Natural killer cell (primary cell): ENCODE results near the gene N4BP2. TPM values are rescaled to one million over a fixed set of nuclear protein-coding genes. Genes with fewer than 3 reads are reported as not detected.

Experiments
- ATAC-seq, 3 donors: fragments of 150-1000 bp in 2 of 3; fragments of 200-7000 bp in 1 of 3; cut with Tn5 transposase; 1 replicate in 1 of 3; 2 replicates in 2 of 3; pipeline ENCODE4 v1.10.0; 2021; ENCODE audit warnings: mild to moderate bottlenecking in 2 of 3, moderate library complexity in 2 of 3
- DNase-seq, 2 donors: peaks; one replicate each; pipeline versions ENCODE4 v3.0.0 to v3.0.0-alpha.2; 2013 to 2021; ENCODE audit warnings: mixed read lengths in 1 of 2
- H3K27ac ChIP-seq: one replicate; pipeline ENCODE4 v1.5.1; 2013; ENCODE audit warnings: mild to moderate bottlenecking, low read length
- H3K27me3 ChIP-seq: one replicate; pipeline ENCODE4 v1.6.1; 2013; ENCODE audit warnings: low read length; ENCODE audit not compliant: control insufficient read depth, insufficient read depth
- H3K36me3 ChIP-seq: one replicate; pipeline ENCODE4 v1.6.1; 2013; ENCODE audit warnings: low read length; ENCODE audit not compliant: control insufficient read depth, insufficient read depth
- H3K4me1 ChIP-seq: one replicate; pipeline ENCODE4 v1.6.1; 2013; ENCODE audit warnings: low read length; ENCODE audit not compliant: control insufficient read depth, insufficient read depth
- H3K4me3 ChIP-seq: one replicate; pipeline ENCODE4 v1.5.1; 2013; ENCODE audit warnings: low read length
- H3K9me3 ChIP-seq: one replicate; pipeline ENCODE4 v1.6.1; 2013; ENCODE audit warnings: low read length; ENCODE audit not compliant: control insufficient read depth, insufficient read depth
- H3K27ac Mint-ChIP-seq, 2 donors: one replicate each; pipeline ENCODE4 v1.8.0; 2022; ENCODE audit warnings: mild to moderate bottlenecking in 2 of 2, mixed read lengths in 2 of 2, moderate library complexity in 1 of 2
- H3K27me3 Mint-ChIP-seq, 2 donors: one replicate each; pipeline ENCODE4 v1.8.0; 2022; ENCODE audit warnings: low read depth in 2 of 2, mixed read lengths in 2 of 2
- H3K36me3 Mint-ChIP-seq: one replicate; pipeline ENCODE4 v1.8.0; 2022; ENCODE audit warnings: mixed read lengths
- H3K4me1 Mint-ChIP-seq, 2 donors: one replicate each; pipeline ENCODE4 v1.8.0; 2022; ENCODE audit warnings: mixed read lengths in 2 of 2
- H3K4me3 Mint-ChIP-seq: one replicate; pipeline ENCODE4 v1.8.0; 2022; ENCODE audit warnings: mild to moderate bottlenecking, moderate library complexity, mixed read lengths
- H3K9me3 Mint-ChIP-seq, 2 donors: one replicate each; pipeline ENCODE4 v1.8.0; 2022; ENCODE audit warnings: mixed read lengths in 2 of 2
- WGBS: methylation state at CpG from one replicate; pipeline ENCODE4 v1.1.7; 2013; ENCODE audit warnings: missing lambda C conversion rate; ENCODE audit not compliant: insufficient coverage; 5-methylcytosine and 5-hydroxymethylcytosine counted together
- intact Hi-C: fragments of 100-400 bp; cut with micrococcal nuclease; formaldehyde crosslinking; loops from one replicate; pipeline ENCODE4 v1.14.2; 2022
- total RNA-seq, 4 donors: library from RNA; stranded (reverse); fragments of 120-200 nt in 1 of 4; gene quantifications; one replicate each; pipeline versions ENCODE4 v1.2.3 to v1.2.4, GENCODE V29; 2013 to 2022
- TF ChIP-seq, protein P1 (sequence below): fragments of 200-600 bp; IDR thresholded peaks from one replicate; pipeline ENCODE4 v1.8.0; 2022; ENCODE audit warnings: antibody characterized with exemption

The N4BP2 gene
- total RNA-seq, 3 donors from 2014 or later (not counting 1 experiment from before 2014, with no cell fraction given), result 16.4 to 22.4 (median 17.5) TPM

- TF ChIP-seq, protein P1, sequence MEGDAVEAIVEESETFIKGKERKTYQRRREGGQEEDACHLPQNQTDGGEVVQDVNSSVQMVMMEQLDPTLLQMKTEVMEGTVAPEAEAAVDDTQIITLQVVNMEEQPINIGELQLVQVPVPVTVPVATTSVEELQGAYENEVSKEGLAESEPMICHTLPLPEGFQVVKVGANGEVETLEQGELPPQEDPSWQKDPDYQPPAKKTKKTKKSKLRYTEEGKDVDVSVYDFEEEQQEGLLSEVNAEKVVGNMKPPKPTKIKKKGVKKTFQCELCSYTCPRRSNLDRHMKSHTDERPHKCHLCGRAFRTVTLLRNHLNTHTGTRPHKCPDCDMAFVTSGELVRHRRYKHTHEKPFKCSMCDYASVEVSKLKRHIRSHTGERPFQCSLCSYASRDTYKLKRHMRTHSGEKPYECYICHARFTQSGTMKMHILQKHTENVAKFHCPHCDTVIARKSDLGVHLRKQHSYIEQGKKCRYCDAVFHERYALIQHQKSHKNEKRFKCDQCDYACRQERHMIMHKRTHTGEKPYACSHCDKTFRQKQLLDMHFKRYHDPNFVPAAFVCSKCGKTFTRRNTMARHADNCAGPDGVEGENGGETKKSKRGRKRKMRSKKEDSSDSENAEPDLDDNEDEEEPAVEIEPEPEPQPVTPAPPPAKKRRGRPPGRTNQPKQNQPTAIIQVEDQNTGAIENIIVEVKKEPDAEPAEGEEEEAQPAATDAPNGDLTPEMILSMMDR, result no peak
- WGBS, result 93% methylated on average over 1 of the region's 3 CpGs
- ATAC-seq (no peak), DNase-seq (no peak)
- H3K9me3 Mint-ChIP-seq, result no peaks in the 10 kb centered on the region
- H3K4me1 ChIP-seq, result peaks cover 3% of the 10 kb centered on the region
- H3K9me3 ChIP-seq, result no peaks in the 10 kb centered on the region
- H3K4me3 ChIP-seq, result no peak overlapping the region
- peaks cover 0 to 7% of the 10 kb centered on the region in 2 donors for H3K4me1 Mint-ChIP-seq
- peaks cover 2% of the 10 kb centered on the region for H3K36me3 ChIP-seq
- H3K36me3 Mint-ChIP-seq, result no peaks in the 10 kb centered on the region
- no peak overlapping the region for H3K4me3 Mint-ChIP-seq
- no peaks in the 10 kb centered on the region for H3K27me3 Mint-ChIP-seq
- no peak overlapping the region for H3K27ac Mint-ChIP-seq
- no peak overlapping the region for H3K27ac ChIP-seq
- intact Hi-C loops, result loop anchor here (1.0 to 5.0 kb wide), 4 partner anchors 51 to 174 kb away; no protein-coding TSS in a partner anchor
- no peaks in the 10 kb centered on the region for H3K27me3 ChIP-seq
Measured at GRCh38 chr4:40150932-40151331, 94.3 kb downstream of the N4BP2 start.

DNA sequence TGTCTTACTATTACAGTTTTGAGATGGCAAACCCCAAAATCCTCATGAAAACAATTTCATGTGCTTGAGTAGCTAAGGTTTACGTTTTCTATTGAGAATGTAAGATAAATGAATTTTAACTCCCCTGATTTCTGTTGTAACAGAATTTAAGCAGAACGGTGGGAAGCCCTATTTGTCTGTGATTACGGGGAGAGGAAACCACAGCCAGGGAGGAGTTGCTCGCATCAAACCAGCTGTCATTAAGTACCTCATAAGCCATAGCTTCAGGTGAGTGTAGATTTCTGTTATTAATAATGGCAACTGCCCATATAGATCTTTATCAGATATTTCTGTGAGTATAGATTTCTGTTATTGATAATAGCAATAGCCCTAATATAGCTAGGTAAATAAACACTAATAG, 96.0 kb downstream of the N4BP2 start:
- Mint-ChIP-seq H3K36me3 (no peaks in the 10 kb centered on the region), H3K27me3 (no peaks in the 10 kb centered on the region), H3K9me3 (no peaks in the 10 kb centered on the region), H3K4me3 (no peak overlapping the region), H3K4me1 (peaks cover 0 to 7% of the 10 kb centered on the region in 2 donors), H3K27ac (no peak overlapping the region)
- DNase-seq (peak in 1 of 2 donors; percentile 70), ATAC-seq (no peak)
- intact Hi-C loops, result loop anchor here (5.0 kb wide), 1 partner anchor 50 kb away; no protein-coding TSS in a partner anchor
- H3K36me3 ChIP-seq, result no peaks in the 10 kb centered on the region
- no peak overlapping the region for H3K27ac ChIP-seq
- TF ChIP-seq, protein P1, result no peak
- 13% methylated on average over 4 of the region's 4 CpGs for WGBS
- no peaks in the 10 kb centered on the region for H3K27me3 ChIP-seq
- H3K9me3 ChIP-seq, result no peaks in the 10 kb centered on the region
- no peak overlapping the region for H3K4me3 ChIP-seq
- H3K4me1 ChIP-seq, result peaks cover 3% of the 10 kb centered on the region

- no peak overlapping the region for H3K4me3 Mint-ChIP-seq
- ATAC-seq (no peak), DNase-seq (no peak)
- H3K27ac Mint-ChIP-seq, result no peak overlapping the region
- H3K36me3 Mint-ChIP-seq, result peaks cover 3% of the 10 kb centered on the region
- peaks cover 2% of the 10 kb centered on the region for H3K36me3 ChIP-seq
- no peaks in the 10 kb centered on the region for H3K9me3 ChIP-seq
- H3K27me3 ChIP-seq, result no peaks in the 10 kb centered on the region
- H3K27me3 Mint-ChIP-seq, result no peaks in the 10 kb centered on the region
- H3K4me1 ChIP-seq, result peaks cover 3% of the 10 kb centered on the region
- 92% methylated on average over 4 of the region's 4 CpGs for WGBS
- intact Hi-C loops, result no loop called here
- TF ChIP-seq, protein P1, result no peak
- no peak overlapping the region for H3K4me3 ChIP-seq
- no peaks in the 10 kb centered on the region for H3K9me3 Mint-ChIP-seq
- H3K4me1 Mint-ChIP-seq, result peaks cover 0 to 4% of the 10 kb centered on the region in 2 donors
- no peak overlapping the region for H3K27ac ChIP-seq
Measured at GRCh38 chr4:40157436-40157835, 100.8 kb downstream of the N4BP2 start.

DNA sequence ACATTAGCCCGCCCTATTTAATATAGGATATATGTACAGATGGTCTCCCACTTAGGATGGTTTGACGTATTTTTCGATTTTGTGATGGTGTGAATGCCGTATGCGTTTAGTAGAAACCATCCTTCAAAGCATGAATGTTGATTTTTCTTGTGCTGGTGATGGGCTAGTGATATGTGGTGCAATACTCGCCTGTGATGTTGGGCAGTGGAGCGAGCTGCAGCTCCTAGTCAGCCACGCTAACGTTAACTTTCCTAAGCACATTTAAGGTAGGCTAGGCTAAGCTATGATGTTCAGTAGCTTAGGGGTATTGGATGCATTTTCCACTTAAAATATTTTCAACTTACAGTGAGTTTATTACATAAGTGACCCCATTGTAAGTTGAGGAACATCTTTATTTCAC, 103.6 kb downstream of the N4BP2 start:
- H3K4me3 Mint-ChIP-seq, result no peak overlapping the region
- DNase-seq (no peak), ATAC-seq (no peak)
- peaks cover 7% of the 10 kb centered on the region for H3K36me3 Mint-ChIP-seq
- WGBS, result 98% methylated on average over 9 of the region's 9 CpGs
- no peaks in the 10 kb centered on the region for H3K9me3 ChIP-seq
- intact Hi-C loops, result no loop called here
- no peaks in the 10 kb centered on the region for H3K9me3 Mint-ChIP-seq
- H3K27me3 Mint-ChIP-seq, result no peaks in the 10 kb centered on the region
- no peaks in the 10 kb centered on the region for H3K27me3 ChIP-seq
- H3K27ac Mint-ChIP-seq, result no peak overlapping the region
- H3K27ac ChIP-seq, result no peak overlapping the region
- no peaks in the 10 kb centered on the region for H3K4me1 ChIP-seq
- TF ChIP-seq, protein P1, result no peak
- H3K4me1 Mint-ChIP-seq, result no peaks in the 10 kb centered on the region
- no peak overlapping the region for H3K4me3 ChIP-seq
- peaks cover 2% of the 10 kb centered on the region for H3K36me3 ChIP-seq
